ENCODE results near the gene DNAJC16.

DNA sequence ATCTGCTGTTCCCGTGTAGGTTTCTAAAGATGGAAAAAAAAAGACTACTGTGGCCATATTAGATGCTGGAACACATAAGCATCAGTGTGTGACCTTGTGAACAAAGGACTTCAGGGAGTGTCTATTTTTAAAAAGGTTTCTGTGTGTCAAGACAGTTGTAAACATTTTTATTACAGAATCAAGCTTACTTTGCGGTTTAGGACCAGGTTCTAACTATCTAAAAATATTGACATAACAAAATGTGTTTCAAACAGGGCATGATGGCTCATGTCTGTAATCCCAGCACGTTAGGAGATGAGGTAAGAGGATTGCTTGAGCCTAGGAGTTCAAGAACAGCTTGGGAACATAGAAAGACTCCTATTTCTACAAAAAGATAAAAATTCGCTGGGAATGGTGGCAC, 83.5 kb downstream of the DNAJC16 start:
- TF ChIP-seq RAD21 (IDR thresholded peaks at IDR 0.05; ENCODE audit: low read length) (no peak), RFX5 (IDR thresholded peaks at IDR 0.05; ENCODE audit: low read depth, low read length) (no peak), POLR2A (IDR thresholded peaks at IDR 0.05; ENCODE audit: low read depth, low read length) (no peak)
- TF ChIP-seq, protein P1, sequence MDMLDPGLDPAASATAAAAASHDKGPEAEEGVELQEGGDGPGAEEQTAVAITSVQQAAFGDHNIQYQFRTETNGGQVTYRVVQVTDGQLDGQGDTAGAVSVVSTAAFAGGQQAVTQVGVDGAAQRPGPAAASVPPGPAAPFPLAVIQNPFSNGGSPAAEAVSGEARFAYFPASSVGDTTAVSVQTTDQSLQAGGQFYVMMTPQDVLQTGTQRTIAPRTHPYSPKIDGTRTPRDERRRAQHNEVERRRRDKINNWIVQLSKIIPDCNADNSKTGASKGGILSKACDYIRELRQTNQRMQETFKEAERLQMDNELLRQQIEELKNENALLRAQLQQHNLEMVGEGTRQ (IDR thresholded peaks at IDR 0.05; ENCODE audit: low read depth, low read length) = no peak
- TF ChIP-seq, protein P2, sequence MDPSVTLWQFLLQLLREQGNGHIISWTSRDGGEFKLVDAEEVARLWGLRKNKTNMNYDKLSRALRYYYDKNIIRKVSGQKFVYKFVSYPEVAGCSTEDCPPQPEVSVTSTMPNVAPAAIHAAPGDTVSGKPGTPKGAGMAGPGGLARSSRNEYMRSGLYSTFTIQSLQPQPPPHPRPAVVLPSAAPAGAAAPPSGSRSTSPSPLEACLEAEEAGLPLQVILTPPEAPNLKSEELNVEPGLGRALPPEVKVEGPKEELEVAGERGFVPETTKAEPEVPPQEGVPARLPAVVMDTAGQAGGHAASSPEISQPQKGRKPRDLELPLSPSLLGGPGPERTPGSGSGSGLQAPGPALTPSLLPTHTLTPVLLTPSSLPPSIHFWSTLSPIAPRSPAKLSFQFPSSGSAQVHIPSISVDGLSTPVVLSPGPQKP (IDR thresholded peaks at IDR 0.05; ENCODE audit: borderline replicate concordance, low read depth, low read length) = no peak

Data from IMR-90 (cell line).